H4 (cell line): Measurements from ENCODE around the gene ATAD5. TPM values are rescaled to one million over a fixed set of nuclear protein-coding genes. Genes with fewer than 3 reads are reported as not detected.
"Not testable (repeated sequence)": the region's sequence is repeated elsewhere in the genome, so short reads cannot be mapped to it uniquely, and the experiment has no call there.

Experiments used
- DNase-seq: peaks from one replicate; pipeline ENCODE4 v3.0.0-alpha.2; 2015; ENCODE audit warnings: low spot score
- total RNA-seq: library from RNA; depleted of rRNA; stranded (reverse); fragments of >200 nt; shearing (Covaris generic); gene quantifications from 2 replicates; pipeline ENCODE4 v1.2.3, GENCODE V29; 2014

ATAD5 gene
- total RNA-seq, 1 experiment from 2014 or later = 4.5 TPM

GRCh38 chr17:30908717-30909420 is 77.1 kb downstream of the ATAD5 start:
- DNase-seq = no peak

- not testable (repeated sequence) for DNase-seq
These were observed 78.4 kb downstream of the ATAD5 start for GRCh38 chr17:30910151-30910550.

GRCh38 chr17:30913955-30914354 is 82.2 kb downstream of the ATAD5 start:
- no peak for DNase-seq

- no peak for DNase-seq
These were observed 84.3 kb downstream of the ATAD5 start for GRCh38 chr17:30915833-30916611.

- DNase-seq = no peak
These were observed 85.3 kb downstream of the ATAD5 start for GRCh38 chr17:30917050-30917449.

GRCh38 chr17:30920282-30920681 is 88.5 kb downstream of the ATAD5 start:
- DNase-seq = no peak

GRCh38 chr17:30920683-30921543 is 89.1 kb downstream of the ATAD5 start:
- no peak for DNase-seq

GRCh38 chr17:30921544-30922196 is 89.9 kb downstream of the ATAD5 start, which contains the start of gene ADAP2:
Gene ADAP2, plus strand, starts transcription at chr17:30921945. Its CDS starts 70 bp downstream, at chr17:30922015.
- DNase-seq = no peak

- DNase-seq = no peak
These were observed 90.7 kb downstream of the ATAD5 start for GRCh38 chr17:30922235-30923030.

GRCh38 chr17:30924341-30924740 is 92.6 kb downstream of the ATAD5 start:
- no peak for DNase-seq

GRCh38 chr17:30926516-30926915 is 94.8 kb downstream of the ATAD5 start:
- no peak for DNase-seq

GRCh38 chr17:30927756-30928155 is 96.0 kb downstream of the ATAD5 start:
- no peak for DNase-seq

- no peak for DNase-seq
These were observed 96.8 kb downstream of the ATAD5 start for GRCh38 chr17:30928584-30928983.

- DNase-seq = no peak
These were observed 97.4 kb downstream of the ATAD5 start for GRCh38 chr17:30929081-30929633.

- DNase-seq = not testable (repeated sequence)
These were observed 98.1 kb downstream of the ATAD5 start for GRCh38 chr17:30929861-30930260.

- DNase-seq = no peak
These were observed 98.7 kb downstream of the ATAD5 start for GRCh38 chr17:30930495-30930894.

GRCh38 chr17:30931582-30931981 is 99.8 kb downstream of the ATAD5 start:
- not testable (repeated sequence) for DNase-seq

- DNase-seq = no peak
These were observed 102.2 kb downstream of the ATAD5 start for GRCh38 chr17:30933966-30934365.

GRCh38 chr17:30939051-30939689 is 107.4 kb downstream of the ATAD5 start:
- DNase-seq = no peak
